ENCODE measurements around the gene SOHLH2. TPM values are rescaled to one million over a fixed set of nuclear protein-coding genes. Genes with fewer than 3 reads are reported as not detected.

The SOHLH2 gene
- total RNA-seq, 1 donor = 1.6 TPM

DNA sequence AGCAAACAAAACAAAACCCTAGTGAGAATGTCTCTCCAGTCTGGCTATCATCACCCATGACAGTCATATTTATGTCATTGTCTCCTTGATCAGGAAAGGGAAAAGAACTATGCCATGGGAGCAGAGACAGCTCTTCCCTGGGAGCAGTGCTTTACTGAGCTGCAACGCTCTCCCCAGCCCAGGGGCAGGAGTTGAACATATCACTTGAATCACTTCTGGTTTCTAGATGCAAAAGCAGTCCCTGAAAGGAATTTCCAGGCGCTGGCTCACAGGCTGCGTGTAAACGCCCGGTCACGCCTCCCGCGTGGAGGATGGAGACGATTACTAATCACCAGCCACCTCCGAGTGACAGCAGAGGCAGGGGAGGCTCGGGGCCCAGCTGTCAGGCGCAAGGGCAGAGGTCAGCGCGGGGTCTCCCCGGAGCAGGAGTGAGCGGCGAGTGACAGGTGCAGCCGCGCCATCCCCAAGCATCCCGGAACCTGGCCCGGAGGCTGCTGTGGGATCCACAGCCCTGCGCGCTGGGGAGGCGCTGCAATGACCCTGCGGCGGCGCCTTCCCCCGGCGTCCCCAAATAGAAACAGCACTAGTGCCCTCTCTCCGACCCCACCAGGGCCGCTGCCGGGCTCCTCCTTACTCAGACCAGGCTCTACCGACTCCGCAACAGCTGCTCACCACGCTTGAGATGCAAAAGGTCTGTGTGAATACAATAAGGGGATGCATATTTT lies 59.6 kb downstream of the SOHLH2 start:
- peak overlapping the region; percentile 28 for H3K4me3 ChIP-seq (ENCODE audit: low read depth, low read length)
- no peak for TF ChIP-seq CTCF (IDR thresholded peaks at IDR 0.05; ENCODE audit: insufficient read depth, low read length)
- peak; percentile 44 for DNase-seq (ENCODE audit: low read depth)

GRCh38 chr13:36151591-36151990 lies 62.8 kb downstream of the SOHLH2 start:
- H3K4me3 ChIP-seq (ENCODE audit: low read depth, low read length) = no peak overlapping the region
- peak; percentile 44 for DNase-seq (ENCODE audit: low read depth)
- TF ChIP-seq CTCF (IDR thresholded peaks at IDR 0.05; ENCODE audit: insufficient read depth, low read length) = no peak

- no peak for TF ChIP-seq CTCF (IDR thresholded peaks at IDR 0.05; ENCODE audit: insufficient read depth, low read length)
- no peak overlapping the region for H3K4me3 ChIP-seq (ENCODE audit: low read depth, low read length)
- peak; percentile 64 for DNase-seq (ENCODE audit: low read depth)
Measured at GRCh38 chr13:36148446-36148845, 65.9 kb downstream of the SOHLH2 start.

- no peak overlapping the region for H3K4me3 ChIP-seq (ENCODE audit: low read depth, low read length)
- no peak for DNase-seq (ENCODE audit: low read depth)
- no peak for TF ChIP-seq CTCF (IDR thresholded peaks at IDR 0.05; ENCODE audit: insufficient read depth, low read length)
Measured at GRCh38 chr13:36147330-36147729, 67.0 kb downstream of the SOHLH2 start.

DNA sequence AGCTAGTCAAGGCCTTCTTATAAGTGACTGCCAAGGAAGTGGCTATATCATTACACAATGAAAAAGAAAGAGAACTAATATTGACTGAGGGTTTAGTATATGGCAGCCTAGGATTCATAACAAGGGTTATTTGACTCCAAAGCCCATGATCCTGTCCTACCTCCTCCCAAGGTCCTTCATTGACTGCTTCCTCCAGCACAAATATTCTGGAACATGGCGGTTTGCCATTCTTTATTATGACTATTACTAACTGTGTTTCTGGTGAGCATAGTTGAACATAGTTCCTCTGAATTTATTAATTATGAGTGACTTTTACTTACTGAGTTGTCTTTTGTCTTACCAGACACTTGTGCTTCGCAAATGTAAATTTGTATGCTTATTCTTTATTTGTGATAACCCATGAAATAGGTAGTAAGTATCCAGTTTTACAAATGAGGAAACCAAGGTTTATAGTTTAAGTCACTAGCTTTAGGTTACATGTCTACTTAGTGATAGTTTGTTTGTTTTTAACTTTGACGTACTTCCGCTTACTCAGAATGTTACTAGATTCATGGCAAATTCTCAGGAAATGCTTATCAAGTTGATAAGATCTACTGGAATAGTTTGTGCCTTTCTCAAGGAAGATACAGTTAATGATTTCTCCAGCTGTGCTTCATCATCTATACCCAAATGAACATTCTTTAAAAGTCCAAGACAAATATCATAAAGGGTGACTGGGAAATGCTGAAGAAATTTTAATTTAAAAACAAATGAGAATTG lies 67.7 kb downstream of the SOHLH2 start:
- no peak for TF ChIP-seq CTCF (IDR thresholded peaks at IDR 0.05; ENCODE audit: insufficient read depth, low read length)
- peak; percentile 53 for DNase-seq (ENCODE audit: low read depth)
- no peak overlapping the region for H3K4me3 ChIP-seq (ENCODE audit: low read depth, low read length)

GRCh38 chr13:36143738-36144137 lies 70.6 kb downstream of the SOHLH2 start:
- peak; percentile 92 for DNase-seq (ENCODE audit: low read depth)
- TF ChIP-seq CTCF (IDR thresholded peaks at IDR 0.05; ENCODE audit: insufficient read depth, low read length) = no peak
- H3K4me3 ChIP-seq (ENCODE audit: low read depth, low read length) = no peak overlapping the region

Data from fibroblast of the aortic adventitia (primary cell).